Activated T-cell treated with anti-CD3 and anti-CD28 coated beads, Interleukin-2, amount 50 U/mL, for 72 hours (primary cell): ENCODE results near the gene DNTT. TPM values are rescaled to one million over a fixed set of nuclear protein-coding genes. Genes with fewer than 3 reads are reported as not detected.

Source experiments
- ATAC-seq, 2 donors: fragments of 150-1000 bp; cut with Tn5 transposase; replicated peaks in 1 of 2; 2 replicates each; pipeline ENCODE4 v1.10.0; 2021; ENCODE audit warnings: moderate library complexity in 2 of 2, mild to moderate bottlenecking in 1 of 2
- DNase-seq, 2 donors: peaks; one replicate each; pipeline ENCODE4 v3.0.0; 2021 to 2022; ENCODE audit warnings: mixed read lengths in 1 of 2
- H3K27ac Mint-ChIP-seq: one replicate; pipeline ENCODE4 v1.8.0; 2022; ENCODE audit warnings: mild to moderate bottlenecking, moderate library complexity, mixed read lengths
- H3K27me3 Mint-ChIP-seq: one replicate; pipeline ENCODE4 v1.8.0; 2022; ENCODE audit warnings: low read depth, mixed read lengths
- H3K36me3 Mint-ChIP-seq, 2 donors: one replicate each; pipeline ENCODE4 v1.8.0; 2022; ENCODE audit warnings: mixed read lengths in 2 of 2, mild to moderate bottlenecking in 1 of 2; ENCODE audit not compliant: insufficient read depth in 2 of 2
- H3K4me1 Mint-ChIP-seq: one replicate; pipeline ENCODE4 v1.8.0; 2022; ENCODE audit warnings: low read depth, mixed read lengths
- H3K4me3 Mint-ChIP-seq, 2 donors: one replicate each; pipeline ENCODE4 v1.8.0; 2022; ENCODE audit warnings: mild to moderate bottlenecking in 2 of 2, mixed read lengths in 2 of 2, moderate library complexity in 2 of 2
- H3K9me3 Mint-ChIP-seq, 2 donors: one replicate each; pipeline ENCODE4 v1.8.0; 2022; ENCODE audit warnings: mixed read lengths in 2 of 2
- total RNA-seq, 2 donors: library from RNA; stranded (reverse); gene quantifications; one replicate each; pipeline ENCODE4 v1.2.3, GENCODE V29; 2022

The DNTT gene
- total RNA-seq, 2 donors from 2014 or later = not detected

GRCh38 chr10:96352027-96352426 is 47.8 kb downstream of the DNTT start:
- peaks cover 0 to under 1% of the 10 kb centered on the region in 2 donors for H3K36me3 Mint-ChIP-seq
- H3K9me3 Mint-ChIP-seq = no peaks in the 10 kb centered on the region
- H3K27me3 Mint-ChIP-seq = peaks cover 20% of the 10 kb centered on the region
- ATAC-seq (no peak), DNase-seq (no peak)
- no peak overlapping the region for H3K4me3 Mint-ChIP-seq
- no peaks in the 10 kb centered on the region for H3K4me1 Mint-ChIP-seq
- H3K27ac Mint-ChIP-seq = no peak overlapping the region

- ATAC-seq (no peak), DNase-seq (no peak)
- no peak overlapping the region for H3K27ac Mint-ChIP-seq
- H3K27me3 Mint-ChIP-seq = peaks cover 17% of the 10 kb centered on the region
- no peak overlapping the region for H3K4me3 Mint-ChIP-seq
- H3K36me3 Mint-ChIP-seq = no peaks in the 10 kb centered on the region
- H3K4me1 Mint-ChIP-seq = no peaks in the 10 kb centered on the region
- H3K9me3 Mint-ChIP-seq = no peaks in the 10 kb centered on the region
Observed at GRCh38 chr10:96352582-96352981, 48.3 kb downstream of the DNTT start.

GRCh38 chr10:96357038-96357620 is 52.9 kb downstream of the DNTT start:
- H3K9me3 Mint-ChIP-seq = no peaks in the 10 kb centered on the region
- ATAC-seq = no peak
- H3K27ac Mint-ChIP-seq = no peak overlapping the region
- H3K27me3 Mint-ChIP-seq = peaks cover 15% of the 10 kb centered on the region
- no peaks in the 10 kb centered on the region for H3K4me1 Mint-ChIP-seq
- H3K4me3 Mint-ChIP-seq = no peak overlapping the region
- no peaks in the 10 kb centered on the region for H3K36me3 Mint-ChIP-seq
- DNase-seq = no peak

- Mint-ChIP-seq H3K9me3 (no peaks in the 10 kb centered on the region), H3K27ac (no peak within 1 kb of the TSS), H3K27me3 (peaks cover 15% of the 10 kb centered on the region), H3K4me1 (no peaks in the 10 kb centered on the region), H3K36me3 (no peaks in the 10 kb centered on the region), H3K4me3 (no peak within 1 kb of the TSS)
- ATAC-seq = no peak
- no peak for DNase-seq
Observed at GRCh38 chr10:96358851-96359540, 54.8 kb downstream of the DNTT start, which contains the start of gene OPALIN. Gene OPALIN, minus strand, starts transcription at chr10:96359002. Its CDS starts 106 bp downstream, at chr10:96358896.

- H3K9me3 Mint-ChIP-seq = no peaks in the 10 kb centered on the region
- H3K4me1 Mint-ChIP-seq = no peaks in the 10 kb centered on the region
- DNase-seq (no peak), ATAC-seq (no peak)
- H3K27me3 Mint-ChIP-seq = peaks cover 15% of the 10 kb centered on the region
- no peak overlapping the region for H3K4me3 Mint-ChIP-seq
- H3K27ac Mint-ChIP-seq = no peak overlapping the region
- no peaks in the 10 kb centered on the region for H3K36me3 Mint-ChIP-seq
Observed at GRCh38 chr10:96359616-96360015, 55.4 kb downstream of the DNTT start.

- no peak overlapping the region for H3K4me3 Mint-ChIP-seq
Observed at GRCh38 chr10:96360331-96360730, 56.1 kb downstream of the DNTT start.

GRCh38 chr10:96360766-96361165 is 56.5 kb downstream of the DNTT start:
- Mint-ChIP-seq H3K9me3 (no peaks in the 10 kb centered on the region), H3K27me3 (peaks cover 15% of the 10 kb centered on the region), H3K36me3 (no peaks in the 10 kb centered on the region), H3K4me3 (no peak overlapping the region), H3K4me1 (no peaks in the 10 kb centered on the region), H3K27ac (no peak overlapping the region)
- ATAC-seq = no peak
- DNase-seq = no peak

More at GRCh38 chr10:96360331-96360730, 56.1 kb downstream of the DNTT start:
- peaks cover 15% of the 10 kb centered on the region for H3K27me3 Mint-ChIP-seq
- no peaks in the 10 kb centered on the region for H3K36me3 Mint-ChIP-seq
- DNase-seq (no peak), ATAC-seq (no peak)
- no peak overlapping the region for H3K27ac Mint-ChIP-seq
- no peaks in the 10 kb centered on the region for H3K9me3 Mint-ChIP-seq
- no peaks in the 10 kb centered on the region for H3K4me1 Mint-ChIP-seq

GRCh38 chr10:96365571-96365970 is 61.3 kb downstream of the DNTT start:
- H3K4me1 Mint-ChIP-seq = no peaks in the 10 kb centered on the region
- H3K4me3 Mint-ChIP-seq = no peak overlapping the region
- no peak for DNase-seq
- no peaks in the 10 kb centered on the region for H3K27me3 Mint-ChIP-seq
- H3K9me3 Mint-ChIP-seq = no peaks in the 10 kb centered on the region
- no peaks in the 10 kb centered on the region for H3K36me3 Mint-ChIP-seq
- no peak overlapping the region for H3K27ac Mint-ChIP-seq
- ATAC-seq = no peak

- DNase-seq (no peak), ATAC-seq (no peak)
- H3K4me3 Mint-ChIP-seq = no peak overlapping the region
- no peaks in the 10 kb centered on the region for H3K9me3 Mint-ChIP-seq
- H3K27me3 Mint-ChIP-seq = no peaks in the 10 kb centered on the region
- no peaks in the 10 kb centered on the region for H3K4me1 Mint-ChIP-seq
- no peaks in the 10 kb centered on the region for H3K36me3 Mint-ChIP-seq
- H3K27ac Mint-ChIP-seq = no peak overlapping the region
Observed at GRCh38 chr10:96366508-96366907, 62.3 kb downstream of the DNTT start.

- Mint-ChIP-seq H3K4me1 (no peaks in the 10 kb centered on the region), H3K4me3 (no peak overlapping the region), H3K27ac (no peak overlapping the region), H3K9me3 (no peaks in the 10 kb centered on the region), H3K36me3 (no peaks in the 10 kb centered on the region), H3K27me3 (no peaks in the 10 kb centered on the region)
- ATAC-seq (no peak), DNase-seq (no peak)
Observed at GRCh38 chr10:96367470-96367869, 63.2 kb downstream of the DNTT start.

GRCh38 chr10:96368971-96369370 is 64.7 kb downstream of the DNTT start:
- DNase-seq (no peak), ATAC-seq (no peak)
- Mint-ChIP-seq H3K9me3 (no peaks in the 10 kb centered on the region), H3K36me3 (no peaks in the 10 kb centered on the region), H3K4me1 (no peaks in the 10 kb centered on the region), H3K4me3 (no peak overlapping the region), H3K27ac (no peak overlapping the region), H3K27me3 (peaks cover 6% of the 10 kb centered on the region)

GRCh38 chr10:96369890-96370583 is 65.8 kb downstream of the DNTT start:
- Mint-ChIP-seq H3K4me1 (no peaks in the 10 kb centered on the region), H3K9me3 (no peaks in the 10 kb centered on the region), H3K36me3 (no peaks in the 10 kb centered on the region), H3K27ac (no peak overlapping the region), H3K27me3 (peaks cover 11% of the 10 kb centered on the region), H3K4me3 (no peak overlapping the region)
- no peak for DNase-seq
- ATAC-seq = no peak

GRCh38 chr10:96370584-96371157 is 66.4 kb downstream of the DNTT start:
- Mint-ChIP-seq H3K9me3 (no peaks in the 10 kb centered on the region), H3K27me3 (peaks cover 11% of the 10 kb centered on the region)
- ATAC-seq = peak; percentile 43 to 72

More at GRCh38 chr10:96370584-96371157, 66.4 kb downstream of the DNTT start:
- no peak overlapping the region for H3K4me3 Mint-ChIP-seq
- peak; percentile 44 to 63 for DNase-seq
- peaks cover 3% of the 10 kb centered on the region for H3K4me1 Mint-ChIP-seq
- no peak overlapping the region for H3K27ac Mint-ChIP-seq
- H3K36me3 Mint-ChIP-seq = no peaks in the 10 kb centered on the region
